GM12865 (cell line): ENCODE results near the gene PGM5.
A peak's percentile ranks its signal among the peaks of the same experiment; 100 is the strongest.

Source experiments
- DNase-seq: peaks from one replicate; pipeline ENCODE4 v3.0.0; 2010; ENCODE audit warnings: low read depth
- H3K4me3 ChIP-seq: 2 replicates; pipeline ENCODE4 v1.5.1; 2011; ENCODE audit warnings: mild to moderate bottlenecking, low read depth, low read length, control low read depth
- CTCF ChIP-seq: IDR thresholded peaks from 2 replicates; pipeline ENCODE4 v1.5.1; 2011; ENCODE audit warnings: low read length, control low read depth, low read depth, inconsistent platforms; ENCODE audit not compliant: insufficient read depth; ENCODE audit errors: missing control alignments

The PGM5 gene

GRCh38 chr9:68562461-68562860, 206.1 kb downstream of the PGM5 start:
- TF ChIP-seq CTCF, result no peak
- DNase-seq, result no peak
- H3K4me3 ChIP-seq, result no peak overlapping the region

- TF ChIP-seq CTCF, result no peak
- no peak for DNase-seq
Measured at GRCh38 chr9:68567565-68567964, 211.2 kb downstream of the PGM5 start.

GRCh38 chr9:68574150-68574549, 217.7 kb downstream of the PGM5 start:
- no peak overlapping the region for H3K4me3 ChIP-seq
- no peak for DNase-seq
- TF ChIP-seq CTCF, result peak; percentile 22

More at GRCh38 chr9:68567565-68567964, 211.2 kb downstream of the PGM5 start:
- no peak overlapping the region for H3K4me3 ChIP-seq

GRCh38 chr9:68575817-68576216, 219.4 kb downstream of the PGM5 start:
- no peak for TF ChIP-seq CTCF
- H3K4me3 ChIP-seq, result no peak overlapping the region
- no peak for DNase-seq

GRCh38 chr9:68577774-68578591, 221.6 kb downstream of the PGM5 start:
- TF ChIP-seq CTCF, result no peak
- H3K4me3 ChIP-seq, result no peak overlapping the region
- peak; percentile 74 for DNase-seq
